ENCODE results near the gene FAM20C.

- TF ChIP-seq CTCF (IDR thresholded peaks at IDR 0.05), result no peak
- TF ChIP-seq POLR2A (IDR thresholded peaks at IDR 0.05), result no peak
These were observed 29.1 kb upstream of the FAM20C start for GRCh38 chr7:163298-163695.
